HCT116 (cell line): ENCODE results near the gene TUBA3C. TPM values are rescaled to one million over a fixed set of nuclear protein-coding genes. Genes with fewer than 3 reads are reported as not detected.

Source experiments
- ATAC-seq: fragments of 200-7000 bp; cut with Tn5 transposase; 2 replicates; pipeline ENCODE4 v1.9.1; 2020; ENCODE audit warnings: mild to moderate bottlenecking, moderate library complexity
- BruUV-seq: library from RNA; stranded (reverse); fragments of 400-500 nt; replicated peaks from 2 replicates; lab custom pipeline; 2021; lab: Mats Ljungman, UMichigan
- CTCF ChIA-PET: fragments of 300-600 bp; sonication (Branson Sonifier 250); formaldehyde crosslinking; loops from one replicate; lab custom pipeline; 2021; ENCODE audit warnings: antibody characterized with exemption; lab: Charles Lee
- POLR2A ChIA-PET: fragments of 300-600, 350-600 bp; sonication (Branson Sonifier 250); formaldehyde crosslinking; loops from one replicate; lab custom pipeline; 2021; ENCODE audit warnings: antibody characterized with exemption; lab: Charles Lee
- RAD21 ChIA-PET, 2 experiments: fragments of 300-600 bp; sonication (Branson Sonifier 250); formaldehyde crosslinking; loops; one replicate each; lab custom pipeline; 2023; ENCODE audit warnings: low total read pairs in 2 of 2; ENCODE audit not compliant: uncharacterized antibody in 2 of 2, unreplicated experiment in 2 of 2, low non-redundant PET in 1 of 2; lab: Charles Lee
- DNase-seq: peaks from one replicate; pipeline ENCODE4 v3.0.0-alpha.2; 2010; ENCODE audit warnings: low read depth, low spot score
- H2AFZ ChIP-seq: fragments of 200-600 bp; shearing (Covaris generic), sonication (generic); 2 replicates; pipeline ENCODE4 v1.6.1; 2017; ENCODE audit warnings: low read depth, mixed run types, mixed read lengths, antibody characterized with exemption, low read length; ENCODE audit not compliant: poor library complexity, severe bottlenecking
- H3K27ac ChIP-seq: 2 replicates; pipeline ENCODE4 v1.5.1; 2012; ENCODE audit warnings: low read depth, low read length
- H3K27me3 ChIP-seq: fragments of 200-600 bp; sonication (generic); 2 replicates; pipeline ENCODE4 v1.6.1; 2016; ENCODE audit warnings: mixed run types, low read length, mixed read lengths; ENCODE audit not compliant: insufficient read depth
- H3K36me3 ChIP-seq, 2 experiments: fragments of 200-500 bp in 1 of 2; fragments of 200-600 bp in 1 of 2; sonication (Bioruptor generic) in 1 of 2; sonication (generic) in 1 of 2; 2 replicates each; pipeline versions ENCODE4 v1.5.1 to v1.6.1; 2014 to 2016; ENCODE audit warnings: low read length in 2 of 2, inconsistent platforms in 1 of 2, mixed read lengths in 1 of 2, mixed run types in 1 of 2; ENCODE audit not compliant: insufficient read depth in 2 of 2, control insufficient read depth in 1 of 2
- H3K4me1 ChIP-seq, 2 experiments: fragments of 200-600 bp in 1 of 2; sonication (generic) in 1 of 2; 2 replicates each; pipeline versions ENCODE4 v1.5.1 to v1.6.1; 2012 to 2017; ENCODE audit warnings: low read length in 2 of 2, inconsistent platforms in 1 of 2, mild to moderate bottlenecking in 1 of 2, mixed read lengths in 1 of 2, mixed run types in 1 of 2, moderate library complexity in 1 of 2; ENCODE audit not compliant: insufficient read depth in 2 of 2, control insufficient read depth in 1 of 2
- H3K4me2 ChIP-seq: fragments of 200-600 bp; sonication (generic); 2 replicates; pipeline ENCODE4 v1.6.1; 2017; ENCODE audit warnings: mixed run types, low read length, mixed read lengths
- H3K4me3 ChIP-seq, 2 experiments: fragments of 200-600 bp in 1 of 2; sonication (generic) in 1 of 2; replicated peaks in 1 of 2; 2 replicates each; pipeline ENCODE4 v1.5.1; 2011 to 2016; ENCODE audit warnings: low read length in 2 of 2, control low read depth in 1 of 2, low read depth in 1 of 2, mild to moderate bottlenecking in 1 of 2, mixed read lengths in 1 of 2, mixed run types in 1 of 2
- H3K79me2 ChIP-seq: fragments of 200-600 bp; sonication (generic); 2 replicates; pipeline ENCODE4 v1.6.1; 2017; ENCODE audit warnings: mild to moderate bottlenecking, mixed run types, low read length, moderate library complexity, mixed read lengths; ENCODE audit not compliant: insufficient read depth
- H3K9ac ChIP-seq: fragments of 200-600 bp; sonication (generic); 2 replicates; pipeline ENCODE4 v1.6.1; 2016; ENCODE audit warnings: low read length, mixed read lengths
- H3K9me2 ChIP-seq: fragments of 200-600 bp; sonication (generic), shearing (Covaris generic); 2 replicates; pipeline ENCODE4 v1.6.1; 2017; ENCODE audit warnings: mixed run types, mild to moderate bottlenecking, moderate library complexity; ENCODE audit not compliant: insufficient read depth
- H3K9me3 ChIP-seq, 2 experiments: fragments of 200-500 bp in 1 of 2; fragments of 200-600 bp in 1 of 2; sonication (Bioruptor generic) in 1 of 2; sonication (generic) in 1 of 2; 2 replicates each; pipeline ENCODE4 v1.6.1; 2014 to 2017; ENCODE audit warnings: low read length in 2 of 2, mixed read lengths in 2 of 2, inconsistent platforms in 1 of 2, low read depth in 1 of 2, mild to moderate bottlenecking in 1 of 2, mixed run types in 1 of 2, moderate library complexity in 1 of 2; ENCODE audit not compliant: control insufficient read depth in 1 of 2, insufficient read depth in 1 of 2
- H4K20me1 ChIP-seq: fragments of 200-600 bp; sonication (generic), shearing (Covaris generic); 2 replicates; pipeline ENCODE4 v1.6.1; 2017; ENCODE audit warnings: mixed run types, mild to moderate bottlenecking, moderate library complexity; ENCODE audit not compliant: insufficient read depth
- EGR1 ChIP-seq: IDR thresholded peaks from 2 replicates; pipeline ENCODE4 v1.6.1; 2012; ENCODE audit warnings: low read depth
- MAX ChIP-seq: IDR thresholded peaks from 2 replicates; pipeline ENCODE4 v1.6.1; 2012
- REST ChIP-seq: IDR thresholded peaks from 2 replicates; pipeline ENCODE4 v1.6.1; 2012; ENCODE audit warnings: low read depth
- intact Hi-C: fragments of 100-400 bp; cut with micrococcal nuclease; formaldehyde crosslinking; loops from 2 replicates; pipeline ENCODE4 v1.10.0; 2022
- total RNA-seq: library from RNA; stranded (reverse); gene quantifications from one replicate; pipeline ENCODE4 v1.2.1, GENCODE V29; 2021; ENCODE audit not compliant: unreplicated experiment

The TUBA3C gene
- total RNA-seq, 1 experiment from 2014 or later = not detected

DNA sequence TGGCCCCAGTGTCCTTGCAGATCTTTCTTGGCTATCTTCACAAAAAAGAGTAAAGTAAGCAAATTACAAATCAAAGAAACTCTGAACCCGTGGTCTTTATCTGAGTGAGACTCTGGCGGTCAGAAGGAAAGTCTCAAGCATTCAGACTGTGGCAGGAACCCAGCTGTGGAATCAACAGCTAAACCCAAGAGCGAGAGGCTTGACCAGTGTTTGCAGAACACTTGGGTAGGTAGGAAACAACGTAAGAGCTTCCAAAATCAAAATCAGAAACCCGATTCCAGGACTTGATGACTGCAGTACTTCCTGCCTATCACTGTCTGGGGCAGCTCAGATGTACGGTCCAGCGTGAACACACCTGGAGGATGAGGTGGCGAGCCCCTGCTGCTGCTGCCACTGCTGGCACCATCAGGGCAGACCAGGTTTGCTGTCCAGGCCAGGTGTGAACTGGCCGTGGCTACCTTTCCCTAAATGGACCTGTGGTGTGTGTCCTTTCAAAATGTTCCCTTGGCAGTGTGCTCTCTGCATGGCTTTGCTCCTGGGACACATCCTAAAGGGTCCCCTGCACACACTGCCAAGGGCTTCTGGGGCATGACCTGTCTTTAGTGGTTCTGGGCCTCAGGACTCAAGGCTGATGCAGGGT, 9.5 kb downstream of the TUBA3C start (continued):
- no peak for TF ChIP-seq REST
- no peak for TF ChIP-seq MAX

- DNase-seq (no peak), ATAC-seq (no peak)
- BruUV-seq = no TSS peak
- no peaks in the 10 kb centered on the region for H3K27me3 ChIP-seq
- H3K9ac ChIP-seq = no peak overlapping the region
- H3K27ac ChIP-seq = no peak overlapping the region
- H3K4me1 ChIP-seq = no peaks in the 10 kb centered on the region
- TF ChIP-seq EGR1 = no peak
- H3K9me3 ChIP-seq = peaks cover 0 to 12% of the 10 kb centered on the region in 2 experiments; a peak in 2 of 4 replicates
- no peaks in the 10 kb centered on the region for H3K36me3 ChIP-seq
- no peak overlapping the region for H3K4me3 ChIP-seq
- H3K4me2 ChIP-seq = no peak overlapping the region
- no peak overlapping the region for H2AFZ ChIP-seq
- intact Hi-C loops = no loop called here
- ChIA-PET POLR2A (no interaction called here), CTCF (no interaction called here), RAD21 (no interaction called here)
- H3K79me2 ChIP-seq = no peaks in the 10 kb centered on the region
- no peaks in the 10 kb centered on the region for H4K20me1 ChIP-seq
- no peaks in the 10 kb centered on the region for H3K9me2 ChIP-seq
These were observed 10.1 kb downstream of the TUBA3C start for GRCh38 chr13:19171563-19171962.
